HepG2 (cell line): ENCODE measurements around the gene ZNF442. TPM values are rescaled to one million over a fixed set of nuclear protein-coding genes. Genes with fewer than 3 reads are reported as not detected.

Experiments
- ATF2 ChIP-seq: sonication (generic); formaldehyde crosslinking; IDR thresholded peaks from 2 replicates; pipeline ENCODE4 v1.4.0; 2020; ENCODE audit warnings: missing genetic modification reagents
- BRD4 ChIP-seq: sonication (generic); formaldehyde crosslinking; IDR thresholded peaks from 2 replicates; pipeline ENCODE4 v1.4.0; 2020; ENCODE audit warnings: missing genetic modification reagents
- GATAD2A ChIP-seq: IDR thresholded peaks from 2 replicates; pipeline ENCODE4 v1.6.1; 2016
- HDAC1 ChIP-seq: sonication (generic); formaldehyde crosslinking; IDR thresholded peaks from 2 replicates; pipeline ENCODE4 v1.5.1; 2020; ENCODE audit warnings: mild to moderate bottlenecking, missing genetic modification reagents
- KMT2B ChIP-seq: IDR thresholded peaks from 2 replicates; pipeline ENCODE4 v1.6.1; 2016; ENCODE audit warnings: missing genetic modification reagents, missing compliant biosample characterization
- PHF8 ChIP-seq: sonication (generic); formaldehyde crosslinking; IDR thresholded peaks from 2 replicates; pipeline ENCODE4 v1.5.0; 2020; ENCODE audit warnings: missing genetic modification reagents
- POLR2G ChIP-seq: fragments of 200-400 bp; formaldehyde crosslinking; IDR thresholded peaks from 2 replicates; pipeline ENCODE4 v1.6.1; 2018; ENCODE audit warnings: mild to moderate bottlenecking, low read depth, low read length, moderate library complexity
- REPIN1 ChIP-seq: sonication (generic); formaldehyde crosslinking; IDR thresholded peaks from 2 replicates; pipeline ENCODE4 v1.8.0; 2022; ENCODE audit warnings: missing genetic modification reagents, low read depth, mild to moderate bottlenecking, borderline replicate concordance
- TEAD3 ChIP-seq: optimal IDR thresholded peaks from 2 replicates; pipeline ENCODE3; 2016; ENCODE audit warnings: borderline replicate concordance
- ZNF205 ChIP-seq: IDR thresholded peaks from 2 replicates; pipeline ENCODE4 v1.6.1; 2018; ENCODE audit warnings: missing biosample characterization, missing genetic modification reagents
- ZNF747 ChIP-seq: sonication (generic); formaldehyde crosslinking; IDR thresholded peaks from 2 replicates; pipeline ENCODE4 v1.8.1; 2023; ENCODE audit warnings: missing genetic modification reagents, mild to moderate bottlenecking, borderline replicate concordance
- ZSCAN22 ChIP-seq: sonication (generic); formaldehyde crosslinking; IDR thresholded peaks from 2 replicates; pipeline ENCODE4 v1.4.0; 2020; ENCODE audit warnings: mild to moderate bottlenecking, missing genetic modification reagents
- polyA plus RNA-seq, 8 experiments: library from polyadenylated mRNA; depleted of rRNA in 3 of 8; stranded (reverse) in 7 of 8; unstranded in 1 of 8; fragments of >200 nt; fragmentation: Illumina TruSeq in 4 of 8; extraction: Trizol in 4 of 8; gene quantifications; 2 replicates each; pipeline versions ENCODE4 v1.2.1 to v1.2.3, GENCODE V29; 2011 to 2016; ENCODE audit warnings: low read depth in 4 of 8, missing spikeins in 1 of 8, mixed read lengths in 1 of 8; ENCODE audit not compliant: insufficient read depth in 1 of 8
- total RNA-seq, 5 experiments: library from RNA; depleted of rRNA; stranded (reverse); fragments of >200 nt; fragmentation: Illumina TruSeq; extraction: Trizol; gene quantifications; 2 replicates each; pipeline ENCODE4 v1.2.3, GENCODE V29; 2016; ENCODE audit warnings: low read depth in 1 of 5
- TF ChIP-seq, protein P1 (sequence below): IDR thresholded peaks from 2 replicates; pipeline ENCODE4 v1.6.1; 2018; ENCODE audit warnings: missing genetic modification reagents, mild to moderate bottlenecking, missing compliant biosample characterization
- TF ChIP-seq, protein P2 (sequence below): sonication (generic); formaldehyde crosslinking; IDR thresholded peaks from 2 replicates; pipeline ENCODE4 v1.9.0; 2021; ENCODE audit warnings: mild to moderate bottlenecking, missing genetic modification reagents
- TF ChIP-seq, protein P3 (sequence below): sonication (generic); formaldehyde crosslinking; IDR thresholded peaks from 2 replicates; pipeline ENCODE4 v1.8.0; 2022; ENCODE audit warnings: mild to moderate bottlenecking, missing genetic modification reagents, borderline replicate concordance
- TF ChIP-seq, protein P4 (sequence below): sonication (generic); formaldehyde crosslinking; IDR thresholded peaks from 2 replicates; pipeline ENCODE4 v1.5.0; 2020; ENCODE audit warnings: mild to moderate bottlenecking, missing genetic modification reagents, moderate library complexity

The ZNF442 gene
- total and polyA plus RNA-seq, 2 of the 13 experiments (the other 11 are each of a cell fraction or from before 2014, with no cell fraction given), result 1.0 to 6.0 TPM

DNA sequence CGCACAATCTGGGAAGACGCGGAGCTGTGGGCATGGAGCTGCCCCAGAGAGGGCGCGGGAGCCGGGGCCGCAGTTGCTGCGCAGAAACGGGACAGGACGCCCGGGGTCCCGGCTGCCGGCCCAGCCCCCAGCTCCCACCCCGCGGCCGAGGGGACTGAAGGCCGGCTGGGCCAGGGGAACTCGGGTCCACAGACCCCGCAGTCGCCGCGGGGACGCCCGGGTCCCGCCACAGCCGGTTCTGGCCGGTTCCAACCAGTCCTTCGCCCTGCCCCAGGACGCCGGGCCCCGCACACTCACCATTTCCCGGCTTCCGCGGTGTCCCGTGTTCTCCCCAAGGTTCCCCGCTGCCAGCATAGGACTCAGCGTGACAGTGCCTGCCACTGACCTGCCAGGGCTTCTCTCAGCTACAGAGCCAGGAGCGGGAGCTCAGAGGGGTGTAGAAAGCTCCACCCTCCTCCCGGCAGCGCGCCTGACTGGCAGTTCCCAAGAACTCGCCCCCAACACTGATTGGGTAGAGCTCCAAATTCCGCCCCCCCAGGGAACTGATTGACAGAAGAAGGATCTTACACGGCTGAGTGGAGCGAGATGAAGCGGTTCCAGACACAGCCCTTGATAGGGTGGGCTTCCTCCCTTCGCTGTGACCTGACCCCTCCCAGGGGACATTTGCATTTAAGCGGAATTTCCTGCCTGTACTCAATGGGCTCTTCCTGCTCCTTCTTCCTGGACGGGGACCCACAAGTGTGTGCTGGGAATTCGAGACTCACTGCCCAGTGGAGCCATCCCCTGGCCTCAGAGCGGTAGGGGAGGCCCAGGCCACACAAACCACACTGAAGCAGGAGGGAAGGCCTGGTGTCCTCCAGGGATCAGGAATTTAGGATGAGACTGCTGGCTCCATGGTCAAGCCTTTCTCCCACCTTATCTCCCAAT, at the start of gene ZNF442 (continued):
- TF ChIP-seq PHF8 (CRISPR knock-in tag) (peak; percentile 73), ZNF205 (CRISPR knock-in tag) (peak; percentile 51; the same call in 1 of the 2 replicates), ZSCAN22 (no peak), POLR2G (peak; percentile 90), REPIN1 (CRISPR knock-in tag) (peak; percentile 67; the same call in 1 of the 2 replicates), TEAD3 (peak; percentile 78), ZNF747 (peak; percentile 23; the same call in 1 of the 2 replicates), ATF2 (0 out of 2 replicates have a peak, but pooled peaks have one; percentile 46), HDAC1 (peak; percentile 52), GATAD2A (CRISPR knock-in tag) (peak; percentile 62; the same call in 1 of the 2 replicates), KMT2B (CRISPR knock-in tag) (peak; percentile 67), BRD4 (CRISPR knock-in tag) (peak; percentile 56; the same call in 1 of the 2 replicates)
- TF ChIP-seq, protein P1, sequence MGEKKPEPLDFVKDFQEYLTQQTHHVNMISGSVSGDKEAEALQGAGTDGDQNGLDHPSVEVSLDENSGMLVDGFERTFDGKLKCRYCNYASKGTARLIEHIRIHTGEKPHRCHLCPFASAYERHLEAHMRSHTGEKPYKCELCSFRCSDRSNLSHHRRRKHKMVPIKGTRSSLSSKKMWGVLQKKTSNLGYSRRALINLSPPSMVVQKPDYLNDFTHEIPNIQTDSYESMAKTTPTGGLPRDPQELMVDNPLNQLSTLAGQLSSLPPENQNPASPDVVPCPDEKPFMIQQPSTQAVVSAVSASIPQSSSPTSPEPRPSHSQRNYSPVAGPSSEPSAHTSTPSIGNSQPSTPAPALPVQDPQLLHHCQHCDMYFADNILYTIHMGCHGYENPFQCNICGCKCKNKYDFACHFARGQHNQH (CRISPR knock-in tag), result peak; percentile 27; the same call in 1 of the 2 replicates
- TF ChIP-seq, protein P2, sequence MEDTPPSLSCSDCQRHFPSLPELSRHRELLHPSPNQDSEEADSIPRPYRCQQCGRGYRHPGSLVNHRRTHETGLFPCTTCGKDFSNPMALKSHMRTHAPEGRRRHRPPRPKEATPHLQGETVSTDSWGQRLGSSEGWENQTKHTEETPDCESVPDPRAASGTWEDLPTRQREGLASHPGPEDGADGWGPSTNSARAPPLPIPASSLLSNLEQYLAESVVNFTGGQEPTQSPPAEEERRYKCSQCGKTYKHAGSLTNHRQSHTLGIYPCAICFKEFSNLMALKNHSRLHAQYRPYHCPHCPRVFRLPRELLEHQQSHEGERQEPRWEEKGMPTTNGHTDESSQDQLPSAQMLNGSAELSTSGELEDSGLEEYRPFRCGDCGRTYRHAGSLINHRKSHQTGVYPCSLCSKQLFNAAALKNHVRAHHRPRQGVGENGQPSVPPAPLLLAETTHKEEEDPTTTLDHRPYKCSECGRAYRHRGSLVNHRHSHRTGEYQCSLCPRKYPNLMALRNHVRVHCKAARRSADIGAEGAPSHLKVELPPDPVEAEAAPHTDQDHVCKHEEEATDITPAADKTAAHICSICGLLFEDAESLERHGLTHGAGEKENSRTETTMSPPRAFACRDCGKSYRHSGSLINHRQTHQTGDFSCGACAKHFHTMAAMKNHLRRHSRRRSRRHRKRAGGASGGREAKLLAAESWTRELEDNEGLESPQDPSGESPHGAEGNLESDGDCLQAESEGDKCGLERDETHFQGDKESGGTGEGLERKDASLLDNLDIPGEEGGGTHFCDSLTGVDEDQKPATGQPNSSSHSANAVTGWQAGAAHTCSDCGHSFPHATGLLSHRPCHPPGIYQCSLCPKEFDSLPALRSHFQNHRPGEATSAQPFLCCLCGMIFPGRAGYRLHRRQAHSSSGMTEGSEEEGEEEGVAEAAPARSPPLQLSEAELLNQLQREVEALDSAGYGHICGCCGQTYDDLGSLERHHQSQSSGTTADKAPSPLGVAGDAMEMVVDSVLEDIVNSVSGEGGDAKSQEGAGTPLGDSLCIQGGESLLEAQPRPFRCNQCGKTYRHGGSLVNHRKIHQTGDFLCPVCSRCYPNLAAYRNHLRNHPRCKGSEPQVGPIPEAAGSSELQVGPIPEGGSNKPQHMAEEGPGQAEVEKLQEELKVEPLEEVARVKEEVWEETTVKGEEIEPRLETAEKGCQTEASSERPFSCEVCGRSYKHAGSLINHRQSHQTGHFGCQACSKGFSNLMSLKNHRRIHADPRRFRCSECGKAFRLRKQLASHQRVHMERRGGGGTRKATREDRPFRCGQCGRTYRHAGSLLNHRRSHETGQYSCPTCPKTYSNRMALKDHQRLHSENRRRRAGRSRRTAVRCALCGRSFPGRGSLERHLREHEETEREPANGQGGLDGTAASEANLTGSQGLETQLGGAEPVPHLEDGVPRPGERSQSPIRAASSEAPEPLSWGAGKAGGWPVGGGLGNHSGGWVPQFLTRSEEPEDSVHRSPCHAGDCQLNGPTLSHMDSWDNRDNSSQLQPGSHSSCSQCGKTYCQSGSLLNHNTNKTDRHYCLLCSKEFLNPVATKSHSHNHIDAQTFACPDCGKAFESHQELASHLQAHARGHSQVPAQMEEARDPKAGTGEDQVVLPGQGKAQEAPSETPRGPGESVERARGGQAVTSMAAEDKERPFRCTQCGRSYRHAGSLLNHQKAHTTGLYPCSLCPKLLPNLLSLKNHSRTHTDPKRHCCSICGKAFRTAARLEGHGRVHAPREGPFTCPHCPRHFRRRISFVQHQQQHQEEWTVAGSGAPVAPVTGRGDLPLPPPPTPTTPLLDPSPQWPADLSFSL, result peak; percentile 72; the same call in 1 of the 2 replicates
- TF ChIP-seq, protein P3, sequence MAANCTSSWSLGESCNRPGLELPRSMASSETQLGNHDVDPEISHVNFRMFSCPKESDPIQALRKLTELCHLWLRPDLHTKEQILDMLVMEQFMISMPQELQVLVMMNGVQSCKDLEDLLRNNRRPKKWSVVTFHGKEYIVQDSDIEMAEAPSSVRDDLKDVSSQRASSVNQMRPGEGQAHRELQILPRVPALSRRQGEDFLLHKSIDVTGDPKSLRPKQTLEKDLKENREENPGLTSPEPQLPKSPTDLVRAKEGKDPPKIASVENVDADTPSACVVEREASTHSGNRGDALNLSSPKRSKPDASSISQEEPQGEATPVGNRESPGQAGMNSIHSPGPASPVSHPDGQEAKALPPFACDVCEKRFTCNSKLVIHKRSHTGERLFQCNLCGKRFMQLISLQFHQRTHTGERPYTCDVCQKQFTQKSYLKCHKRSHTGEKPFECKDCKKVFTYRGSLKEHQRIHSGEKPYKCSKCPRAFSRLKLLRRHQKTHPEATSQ (CRISPR knock-in tag), result peak; percentile 42; the same call in 1 of the 2 replicates
- TF ChIP-seq, protein P4, sequence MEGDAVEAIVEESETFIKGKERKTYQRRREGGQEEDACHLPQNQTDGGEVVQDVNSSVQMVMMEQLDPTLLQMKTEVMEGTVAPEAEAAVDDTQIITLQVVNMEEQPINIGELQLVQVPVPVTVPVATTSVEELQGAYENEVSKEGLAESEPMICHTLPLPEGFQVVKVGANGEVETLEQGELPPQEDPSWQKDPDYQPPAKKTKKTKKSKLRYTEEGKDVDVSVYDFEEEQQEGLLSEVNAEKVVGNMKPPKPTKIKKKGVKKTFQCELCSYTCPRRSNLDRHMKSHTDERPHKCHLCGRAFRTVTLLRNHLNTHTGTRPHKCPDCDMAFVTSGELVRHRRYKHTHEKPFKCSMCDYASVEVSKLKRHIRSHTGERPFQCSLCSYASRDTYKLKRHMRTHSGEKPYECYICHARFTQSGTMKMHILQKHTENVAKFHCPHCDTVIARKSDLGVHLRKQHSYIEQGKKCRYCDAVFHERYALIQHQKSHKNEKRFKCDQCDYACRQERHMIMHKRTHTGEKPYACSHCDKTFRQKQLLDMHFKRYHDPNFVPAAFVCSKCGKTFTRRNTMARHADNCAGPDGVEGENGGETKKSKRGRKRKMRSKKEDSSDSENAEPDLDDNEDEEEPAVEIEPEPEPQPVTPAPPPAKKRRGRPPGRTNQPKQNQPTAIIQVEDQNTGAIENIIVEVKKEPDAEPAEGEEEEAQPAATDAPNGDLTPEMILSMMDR (CRISPR knock-in tag), result peak; percentile 86
